Tibial nerve (tissue), 3 donors: ENCODE measurements around the gene HDX.

Experiments used
- POLR2A ChIP-seq, 2 donors: fragments of 450-650 bp; IDR thresholded peaks; one replicate each; pipeline ENCODE4 v1.6.1; 2017; ENCODE audit warnings: antibody characterized with exemption in 2 of 2, mild to moderate bottlenecking in 2 of 2, moderate library complexity in 2 of 2
- TF ChIP-seq, protein P1 (sequence below), 5 experiments: fragments of 200-600 bp in 3 of 5; fragments of 450-650 bp in 2 of 5; sonication (generic) in 3 of 5; IDR thresholded peaks; one replicate each; pipeline ENCODE4 v1.5.1; 2016 to 2019; ENCODE audit warnings: antibody characterized with exemption in 5 of 5, mild to moderate bottlenecking in 3 of 5, moderate library complexity in 2 of 5

DNA sequence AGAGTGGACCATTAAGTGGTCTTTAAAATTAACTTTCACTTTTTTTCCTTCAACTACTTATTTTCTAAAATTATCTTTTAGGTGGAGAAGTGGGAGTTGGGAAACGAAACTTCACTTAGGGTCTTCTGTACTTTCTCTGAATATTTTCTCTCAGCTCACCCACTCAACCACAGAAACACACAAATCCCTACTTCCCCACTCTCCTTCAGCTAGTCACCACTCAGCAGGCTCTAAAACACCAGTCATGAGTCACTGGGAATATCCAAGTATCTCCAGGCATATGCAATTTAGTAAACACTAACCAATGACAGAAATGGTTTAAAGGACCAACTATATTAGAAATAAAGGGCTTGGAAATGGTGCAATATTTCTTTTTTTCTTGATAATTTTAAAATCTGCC is 161.3 kb downstream of the HDX start:
- TF ChIP-seq, protein P1, sequence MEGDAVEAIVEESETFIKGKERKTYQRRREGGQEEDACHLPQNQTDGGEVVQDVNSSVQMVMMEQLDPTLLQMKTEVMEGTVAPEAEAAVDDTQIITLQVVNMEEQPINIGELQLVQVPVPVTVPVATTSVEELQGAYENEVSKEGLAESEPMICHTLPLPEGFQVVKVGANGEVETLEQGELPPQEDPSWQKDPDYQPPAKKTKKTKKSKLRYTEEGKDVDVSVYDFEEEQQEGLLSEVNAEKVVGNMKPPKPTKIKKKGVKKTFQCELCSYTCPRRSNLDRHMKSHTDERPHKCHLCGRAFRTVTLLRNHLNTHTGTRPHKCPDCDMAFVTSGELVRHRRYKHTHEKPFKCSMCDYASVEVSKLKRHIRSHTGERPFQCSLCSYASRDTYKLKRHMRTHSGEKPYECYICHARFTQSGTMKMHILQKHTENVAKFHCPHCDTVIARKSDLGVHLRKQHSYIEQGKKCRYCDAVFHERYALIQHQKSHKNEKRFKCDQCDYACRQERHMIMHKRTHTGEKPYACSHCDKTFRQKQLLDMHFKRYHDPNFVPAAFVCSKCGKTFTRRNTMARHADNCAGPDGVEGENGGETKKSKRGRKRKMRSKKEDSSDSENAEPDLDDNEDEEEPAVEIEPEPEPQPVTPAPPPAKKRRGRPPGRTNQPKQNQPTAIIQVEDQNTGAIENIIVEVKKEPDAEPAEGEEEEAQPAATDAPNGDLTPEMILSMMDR (IDR thresholded peaks at IDR 0.05), result no peak
- TF ChIP-seq POLR2A (IDR thresholded peaks at IDR 0.05), result no peak
